Measurements from ENCODE around the gene EYS.
"Not testable (repeated sequence)": the region's sequence is repeated elsewhere in the genome, so short reads cannot be mapped to it uniquely, and the experiment has no call there.

EYS gene

DNA sequence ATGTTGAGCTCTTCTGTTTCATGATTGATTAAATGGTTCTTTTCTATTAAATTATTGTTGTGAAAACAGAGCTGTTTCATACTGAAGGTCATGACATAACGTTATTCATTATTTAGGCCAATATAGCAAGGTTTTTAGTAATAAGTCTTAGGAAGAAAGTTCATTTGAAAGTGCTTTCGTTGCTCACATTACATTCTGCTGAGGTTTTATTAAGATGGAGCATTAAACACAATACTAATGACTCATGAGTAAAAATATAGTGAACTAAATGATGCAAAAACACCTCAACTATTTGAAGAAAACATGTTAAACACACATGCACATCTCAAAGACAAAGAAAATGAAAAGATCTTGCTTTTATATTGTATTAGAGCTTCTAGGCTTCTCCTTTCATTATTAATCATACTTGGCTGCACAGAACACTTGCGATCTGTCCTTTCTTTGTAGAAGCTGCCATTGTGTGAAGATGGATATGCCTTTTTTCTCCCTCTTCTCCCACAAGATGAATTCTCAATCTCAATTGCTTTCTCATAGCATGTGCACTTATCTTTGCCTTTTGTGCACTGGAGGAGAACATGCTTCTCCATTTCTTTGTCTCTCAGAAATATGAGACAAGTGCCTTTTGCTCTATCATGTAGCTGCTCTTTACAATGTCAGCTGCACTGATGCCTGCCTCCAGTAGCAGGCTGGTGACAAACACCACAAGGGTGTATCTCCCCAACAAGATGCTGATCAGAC lies 1759.1 kb downstream of the EYS start:
- no peak for DNase-seq (ENCODE audit: low read depth)

GRCh38 chr6:63945987-63946386 lies 1761.0 kb downstream of the EYS start:
- DNase-seq (ENCODE audit: low read depth) = no peak

DNA sequence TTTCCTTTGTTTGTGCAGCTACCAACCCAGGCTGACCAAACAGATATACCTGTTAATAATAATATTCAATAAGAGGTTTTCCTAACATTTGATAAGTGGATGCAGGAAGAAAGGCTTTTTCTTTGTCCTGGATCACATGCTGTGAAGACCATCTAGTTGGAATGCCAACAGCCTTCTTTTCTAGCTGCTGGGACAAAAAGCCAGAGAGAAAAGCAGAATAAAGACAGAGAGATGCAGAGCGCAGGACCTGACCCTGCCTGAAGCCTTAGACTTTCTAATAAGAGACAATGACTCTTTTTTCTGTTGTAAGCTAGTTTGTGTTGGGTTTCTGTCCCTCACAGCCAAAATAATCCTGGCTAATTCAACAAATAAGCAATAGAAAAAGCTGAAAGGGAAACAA lies 1763.2 kb downstream of the EYS start:
- DNase-seq (ENCODE audit: low read depth) = no peak

DNA sequence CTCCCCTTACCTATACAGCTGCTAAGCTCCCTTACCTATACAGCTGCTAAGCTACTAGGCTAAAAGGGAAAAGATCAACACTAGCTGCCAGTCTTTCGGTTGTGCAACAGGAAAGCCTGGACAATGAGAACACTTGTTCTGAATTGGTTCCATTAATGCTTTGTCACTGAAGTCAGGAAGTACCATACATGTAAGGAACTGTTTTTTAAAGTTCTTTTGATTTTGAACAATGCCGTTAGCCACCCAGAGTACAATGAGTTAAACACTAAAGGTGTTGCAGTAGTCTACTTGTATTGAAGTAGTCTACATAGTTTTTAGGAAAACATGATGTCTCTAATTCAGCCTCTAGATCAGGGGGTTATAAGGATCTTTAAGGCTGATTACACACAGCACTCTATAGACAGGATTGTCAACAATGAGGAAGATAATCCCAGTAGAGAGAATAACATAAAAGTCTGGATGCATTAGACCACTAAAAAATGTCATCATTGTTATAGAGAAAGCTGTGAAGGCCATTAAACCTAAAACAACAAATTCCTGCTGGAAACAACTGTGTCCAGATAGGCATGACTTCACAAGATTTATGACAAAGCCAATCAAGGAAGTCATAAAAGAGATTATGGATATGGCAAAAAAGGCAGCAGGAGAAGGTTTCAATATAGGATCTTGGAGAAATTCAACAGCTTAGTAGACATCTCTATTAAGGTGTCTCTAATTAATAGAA lies 1765.1 kb downstream of the EYS start:
- DNase-seq (ENCODE audit: low read depth) = no peak

- DNase-seq (ENCODE audit: low read depth) = no peak
Measured at GRCh38 chr6:63940056-63940455, 1767.0 kb downstream of the EYS start.

- no peak for DNase-seq (ENCODE audit: low read depth)
Measured at GRCh38 chr6:63936399-63936798, 1770.6 kb downstream of the EYS start.

- no peak for DNase-seq (ENCODE audit: low read depth)
Measured at GRCh38 chr6:63935732-63936131, 1771.3 kb downstream of the EYS start.

DNA sequence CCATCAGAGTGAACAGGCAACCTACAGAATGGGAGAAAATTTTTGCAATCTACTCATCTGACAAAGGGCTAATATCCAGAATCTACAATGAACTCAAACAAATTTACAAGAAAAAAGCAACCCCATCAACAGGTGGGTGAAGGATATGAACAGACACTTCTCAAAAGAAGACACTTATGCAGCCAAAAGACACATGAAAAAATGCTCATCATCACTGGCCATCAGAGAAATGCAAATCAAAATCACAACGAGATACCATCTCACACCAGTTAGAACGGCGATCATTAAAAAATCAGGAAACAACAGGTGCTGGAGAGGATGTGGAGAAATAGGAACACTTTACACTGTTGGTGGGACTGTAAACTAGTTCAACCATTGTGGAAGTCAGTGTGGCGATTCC lies 1773.1 kb downstream of the EYS start:
- not testable (repeated sequence) for DNase-seq (ENCODE audit: low read depth)

DNA sequence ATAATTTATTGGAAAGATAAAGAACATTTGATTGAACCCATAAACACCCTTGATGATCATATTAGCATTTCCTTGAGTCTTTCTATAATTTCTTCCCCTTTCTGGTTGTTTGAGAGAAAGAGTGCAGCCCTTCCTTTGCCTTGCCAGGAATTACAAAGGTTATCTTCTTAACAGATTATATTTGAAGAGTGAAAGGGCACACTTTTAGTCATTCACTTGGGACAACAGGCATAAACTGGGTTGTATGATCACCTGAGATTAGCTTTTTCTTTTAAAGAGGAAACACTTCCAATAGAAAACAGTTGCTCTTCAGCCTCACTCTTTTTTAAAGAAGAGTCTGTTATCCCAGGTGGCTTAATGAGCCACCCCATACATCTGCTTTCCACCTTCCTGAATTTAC lies 1776.2 kb downstream of the EYS start:
- no peak for DNase-seq (ENCODE audit: low read depth)

GRCh38 chr6:63929111-63929510 lies 1777.9 kb downstream of the EYS start:
- no peak for DNase-seq (ENCODE audit: low read depth)

DNA sequence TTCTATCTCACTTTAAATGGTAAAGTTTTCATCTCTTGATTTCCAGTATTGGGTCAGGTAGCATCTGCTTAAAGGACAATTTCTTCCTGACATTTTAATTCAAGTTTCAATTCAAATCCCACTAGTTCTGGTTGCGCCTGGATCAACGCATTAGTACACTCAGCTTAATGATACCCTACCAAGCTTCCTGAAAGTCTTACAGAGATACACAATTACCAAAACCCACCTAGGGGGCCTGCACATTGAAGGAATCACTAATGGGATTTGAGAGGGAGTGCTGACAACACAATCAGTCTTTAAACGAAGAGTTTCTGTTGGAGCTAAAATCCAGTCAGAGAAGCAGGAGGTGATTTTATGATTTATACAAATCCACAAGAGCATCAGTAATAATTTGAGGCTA lies 1778.4 kb downstream of the EYS start:
- DNase-seq (ENCODE audit: low read depth) = no peak

GRCh38 chr6:63926950-63927927 lies 1779.8 kb downstream of the EYS start:
- no peak for DNase-seq (ENCODE audit: low read depth)

- no peak for DNase-seq (ENCODE audit: low read depth)
Measured at GRCh38 chr6:63926258-63926780, 1780.7 kb downstream of the EYS start.

- peak; percentile 3 for DNase-seq (ENCODE audit: low read depth)
Measured at GRCh38 chr6:63923139-63923739, 1783.8 kb downstream of the EYS start.

GRCh38 chr6:63919556-63920110 lies 1787.4 kb downstream of the EYS start:
- no peak for DNase-seq (ENCODE audit: low read depth)

- DNase-seq (ENCODE audit: low read depth) = no peak
Measured at GRCh38 chr6:63912887-63913286, 1794.1 kb downstream of the EYS start.

GRCh38 chr6:63910863-63911551 lies 1796.0 kb downstream of the EYS start:
- DNase-seq (ENCODE audit: low read depth) = no peak

DNA sequence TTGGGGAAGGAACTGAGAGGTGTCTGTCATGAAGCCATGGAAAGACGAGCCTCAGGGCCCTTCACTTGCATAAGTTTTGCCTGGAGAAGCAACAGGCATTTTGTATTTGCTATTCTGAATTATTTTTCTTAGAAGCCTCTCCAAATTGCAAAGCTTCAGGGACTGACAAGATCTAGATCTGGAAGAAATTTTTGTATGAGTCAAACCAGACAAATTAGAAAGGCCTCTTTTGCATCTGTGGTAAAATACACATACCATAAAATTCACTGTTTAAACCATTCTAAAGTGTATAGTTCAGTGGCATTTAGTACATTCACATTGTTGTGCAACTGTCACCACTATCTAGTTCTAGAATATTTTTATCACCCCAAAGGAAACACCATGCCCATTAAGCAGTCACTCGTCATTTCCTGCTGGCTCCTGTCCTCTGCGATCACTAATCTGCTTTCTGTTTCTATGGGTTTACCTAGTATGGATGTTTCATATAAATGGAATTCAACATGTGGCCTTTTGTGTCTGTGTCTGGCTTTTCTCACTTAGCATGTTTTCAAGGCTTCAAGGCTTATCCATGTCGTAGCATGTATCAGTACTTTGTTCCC lies 1802.3 kb downstream of the EYS start:
- DNase-seq (ENCODE audit: low read depth) = peak; percentile 76

GRCh38 chr6:63899550-63899949 lies 1807.5 kb downstream of the EYS start:
- no peak for DNase-seq (ENCODE audit: low read depth)

- DNase-seq (ENCODE audit: low read depth) = no peak
Measured at GRCh38 chr6:63897952-63898351, 1809.1 kb downstream of the EYS start.

Measured in non-pigmented ciliary epithelial cell (primary cell).